Measurements from ENCODE around the gene AFF2. TPM values are rescaled to one million over a fixed set of nuclear protein-coding genes. Genes with fewer than 3 reads are reported as not detected.

AFF2 gene
- total RNA-seq, 1 donor from 2014 or later = 13.4 TPM

GRCh38 chrX:148813967-148814366 lies 313.6 kb downstream of the AFF2 start:
- ATAC-seq (no peak), DNase-seq (no peak)
- no peak for TF ChIP-seq CTCF (IDR thresholded peaks at IDR 0.05)
- no peaks in the 10 kb centered on the region for H3K9me3 ChIP-seq
- no peaks in the 10 kb centered on the region for H3K27me3 ChIP-seq
- H3K4me3 ChIP-seq = no peak overlapping the region
- no peaks in the 10 kb centered on the region for H3K4me1 ChIP-seq
- H3K36me3 ChIP-seq = no peaks in the 10 kb centered on the region
- no peak overlapping the region for H3K27ac ChIP-seq
- intact Hi-C loops (cut with DNase I) = no loop called here

GRCh38 chrX:148815218-148815961 lies 315.0 kb downstream of the AFF2 start:
- Histone ChIP-seq H3K36me3 (no peaks in the 10 kb centered on the region), H3K27ac (no peak overlapping the region), H3K9me3 (no peaks in the 10 kb centered on the region), H3K4me3 (no peak overlapping the region), H3K27me3 (no peaks in the 10 kb centered on the region), H3K4me1 (no peaks in the 10 kb centered on the region)
- DNase-seq (no peak), ATAC-seq (no peak)
- intact Hi-C loops (cut with DNase I) = no loop called here
- TF ChIP-seq CTCF (IDR thresholded peaks at IDR 0.05) = no peak

DNA sequence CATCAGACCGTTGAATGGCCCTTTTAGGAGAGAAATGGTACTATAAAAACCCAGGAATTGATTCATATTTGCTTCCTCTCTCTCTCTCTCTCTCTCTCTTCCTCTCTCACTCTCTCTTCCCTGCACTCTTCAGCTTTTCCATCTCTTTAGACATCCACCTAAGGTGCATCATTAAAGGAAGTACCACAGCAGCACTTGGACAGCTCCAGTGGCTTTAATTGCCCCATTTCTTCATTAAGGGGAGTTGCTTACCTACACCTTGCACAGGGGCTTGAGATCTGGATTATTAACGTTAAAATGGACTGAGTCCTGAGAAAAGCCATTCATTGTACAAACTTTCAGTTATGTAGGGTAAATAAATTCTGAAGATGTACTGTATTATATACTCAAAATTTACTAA lies 323.6 kb downstream of the AFF2 start:
- no peak for ATAC-seq
- H3K27me3 ChIP-seq = no peaks in the 10 kb centered on the region
- no peak for DNase-seq
- no peaks in the 10 kb centered on the region for H3K9me3 ChIP-seq
- no peaks in the 10 kb centered on the region for H3K4me1 ChIP-seq
- no peaks in the 10 kb centered on the region for H3K36me3 ChIP-seq
- no peak overlapping the region for H3K27ac ChIP-seq
- no peak overlapping the region for H3K4me3 ChIP-seq
- TF ChIP-seq CTCF (IDR thresholded peaks at IDR 0.05) = no peak
- intact Hi-C loops (cut with DNase I) = no loop called here

GRCh38 chrX:148825696-148826095 lies 325.3 kb downstream of the AFF2 start:
- DNase-seq (no peak), ATAC-seq (no peak)
- H3K27me3 ChIP-seq = no peaks in the 10 kb centered on the region
- no peak for TF ChIP-seq CTCF (IDR thresholded peaks at IDR 0.05)
- intact Hi-C loops (cut with DNase I) = no loop called here
- H3K9me3 ChIP-seq = no peaks in the 10 kb centered on the region
- no peaks in the 10 kb centered on the region for H3K4me1 ChIP-seq
- H3K4me3 ChIP-seq = no peak overlapping the region
- H3K27ac ChIP-seq = no peak overlapping the region
- no peaks in the 10 kb centered on the region for H3K36me3 ChIP-seq

DNA sequence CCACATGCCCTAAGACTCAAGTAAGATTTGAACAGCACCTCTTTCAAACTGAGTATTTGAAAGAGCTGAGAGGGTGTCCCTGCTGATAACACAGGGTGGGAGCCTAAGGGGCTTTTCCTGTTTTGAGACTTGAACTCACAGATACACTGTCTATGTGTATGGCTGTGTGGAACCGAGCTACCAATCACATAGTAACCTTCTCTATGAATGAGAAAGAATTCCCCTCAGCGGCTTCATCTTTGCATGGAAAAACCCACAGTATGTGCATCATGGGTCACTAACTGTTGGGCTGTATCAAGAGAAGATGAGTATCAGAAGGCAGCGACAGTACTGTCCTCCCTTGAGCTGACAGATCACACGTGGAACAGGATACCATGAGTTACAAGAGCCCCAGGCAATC lies 336.3 kb downstream of the AFF2 start:
- H3K4me1 ChIP-seq = no peaks in the 10 kb centered on the region
- intact Hi-C loops (cut with DNase I) = no loop called here

More for the DNA sequence above, 336.3 kb downstream of the AFF2 start:
- H3K27ac ChIP-seq = no peak overlapping the region
- DNase-seq = no peak
- no peak overlapping the region for H3K4me3 ChIP-seq
- no peaks in the 10 kb centered on the region for H3K36me3 ChIP-seq
- no peaks in the 10 kb centered on the region for H3K27me3 ChIP-seq
- no peak for TF ChIP-seq CTCF (IDR thresholded peaks at IDR 0.05)
- no peak for ATAC-seq
- H3K9me3 ChIP-seq = no peaks in the 10 kb centered on the region

Measured in upper lobe of right lung (tissue), 1 donor.